ENCODE measurements around the gene ZNF664. TPM values are rescaled to one million over a fixed set of nuclear protein-coding genes. Genes with fewer than 3 reads are reported as not detected.
A peak's percentile ranks its signal among the peaks of the same experiment; 100 is the strongest.

ZNF664 gene
- total RNA-seq, 1 experiment from 2014 or later: 32.1 TPM

GRCh38 chr12:124008595-124008994, 35.6 kb downstream of the ZNF664 start:
- no peak for DNase-seq (ENCODE audit: low read depth)

- DNase-seq (ENCODE audit: low read depth): no peak
Observed at GRCh38 chr12:124009781-124010180, 36.8 kb downstream of the ZNF664 start.

GRCh38 chr12:124010687-124011086, 37.7 kb downstream of the ZNF664 start:
- DNase-seq (ENCODE audit: low read depth): no peak

GRCh38 chr12:124011435-124012115, 38.6 kb downstream of the ZNF664 start:
- no peak for DNase-seq (ENCODE audit: low read depth)

GRCh38 chr12:124013073-124013472, 40.1 kb downstream of the ZNF664 start:
- DNase-seq (ENCODE audit: low read depth): no peak

GRCh38 chr12:124015494-124016461, 42.8 kb downstream of the ZNF664 start:
- no peak for DNase-seq (ENCODE audit: low read depth)

GRCh38 chr12:124017064-124017463, 44.0 kb downstream of the ZNF664 start:
- DNase-seq (ENCODE audit: low read depth): no peak

- DNase-seq (ENCODE audit: low read depth): no peak
Observed at GRCh38 chr12:124018539-124018938, 45.5 kb downstream of the ZNF664 start.

GRCh38 chr12:124019115-124019514, 46.1 kb downstream of the ZNF664 start:
- DNase-seq (ENCODE audit: low read depth): no peak

GRCh38 chr12:124020514-124020949, 47.5 kb downstream of the ZNF664 start:
- no peak for DNase-seq (ENCODE audit: low read depth)

- DNase-seq (ENCODE audit: low read depth): no peak
Observed at GRCh38 chr12:124021007-124021406, 48.0 kb downstream of the ZNF664 start.

- DNase-seq (ENCODE audit: low read depth): no peak
Observed at GRCh38 chr12:124022161-124022560, 49.1 kb downstream of the ZNF664 start.

- DNase-seq (ENCODE audit: low read depth): peak; percentile 93
Observed at GRCh38 chr12:124024263-124024678, 51.3 kb downstream of the ZNF664 start.

- peak; percentile 56 for DNase-seq (ENCODE audit: low read depth)
Observed at GRCh38 chr12:124024776-124025175, 51.8 kb downstream of the ZNF664 start.

- no peak for DNase-seq (ENCODE audit: low read depth)
Observed at GRCh38 chr12:124025661-124026060, 52.6 kb downstream of the ZNF664 start.

- peak; percentile 78 for DNase-seq (ENCODE audit: low read depth)
Observed at GRCh38 chr12:124026755-124027745, 54.0 kb downstream of the ZNF664 start.

GRCh38 chr12:124027753-124028554, 54.9 kb downstream of the ZNF664 start:
- no peak for DNase-seq (ENCODE audit: low read depth)

- DNase-seq (ENCODE audit: low read depth): no peak
Observed at GRCh38 chr12:124028555-124028925, 55.5 kb downstream of the ZNF664 start.

- DNase-seq (ENCODE audit: low read depth): no peak
Observed at GRCh38 chr12:124030008-124030407, 57.0 kb downstream of the ZNF664 start.

- DNase-seq (ENCODE audit: low read depth): peak; percentile 84
Observed at GRCh38 chr12:124030510-124030909, 57.5 kb downstream of the ZNF664 start.

- DNase-seq (ENCODE audit: low read depth): no peak
Observed at GRCh38 chr12:124031058-124031457, 58.0 kb downstream of the ZNF664 start.

Data from RPMI7951 (cell line).